HCT116 (cell line): Measurements from ENCODE around the gene ITSN1. TPM values are rescaled to one million over a fixed set of nuclear protein-coding genes. Genes with fewer than 3 reads are reported as not detected.

Experiments
- ATAC-seq: fragments of 200-7000 bp; cut with Tn5 transposase; 2 replicates; pipeline ENCODE4 v1.9.1; 2020; ENCODE audit warnings: mild to moderate bottlenecking, moderate library complexity
- BruUV-seq: library from RNA; stranded (reverse); fragments of 400-500 nt; replicated peaks from 2 replicates; lab custom pipeline; 2021; lab: Mats Ljungman, UMichigan
- CTCF ChIA-PET: fragments of 300-600 bp; sonication (Branson Sonifier 250); formaldehyde crosslinking; loops from one replicate; lab custom pipeline; 2021; ENCODE audit warnings: antibody characterized with exemption; lab: Charles Lee
- POLR2A ChIA-PET: fragments of 300-600, 350-600 bp; sonication (Branson Sonifier 250); formaldehyde crosslinking; loops from one replicate; lab custom pipeline; 2021; ENCODE audit warnings: antibody characterized with exemption; lab: Charles Lee
- RAD21 ChIA-PET, 2 experiments: fragments of 300-600 bp; sonication (Branson Sonifier 250); formaldehyde crosslinking; loops; one replicate each; lab custom pipeline; 2023; ENCODE audit warnings: low total read pairs in 2 of 2; ENCODE audit not compliant: uncharacterized antibody in 2 of 2, unreplicated experiment in 2 of 2, low non-redundant PET in 1 of 2; lab: Charles Lee
- DNase-seq: peaks from one replicate; pipeline ENCODE4 v3.0.0-alpha.2; 2010; ENCODE audit warnings: low read depth, low spot score
- H2AFZ ChIP-seq: fragments of 200-600 bp; shearing (Covaris generic), sonication (generic); 2 replicates; pipeline ENCODE4 v1.6.1; 2017; ENCODE audit warnings: low read depth, mixed run types, mixed read lengths, antibody characterized with exemption, low read length; ENCODE audit not compliant: poor library complexity, severe bottlenecking
- H3K27ac ChIP-seq: 2 replicates; pipeline ENCODE4 v1.5.1; 2012; ENCODE audit warnings: low read depth, low read length
- H3K27me3 ChIP-seq: fragments of 200-600 bp; sonication (generic); 2 replicates; pipeline ENCODE4 v1.6.1; 2016; ENCODE audit warnings: mixed run types, low read length, mixed read lengths; ENCODE audit not compliant: insufficient read depth
- H3K36me3 ChIP-seq, 2 experiments: fragments of 200-500 bp in 1 of 2; fragments of 200-600 bp in 1 of 2; sonication (Bioruptor generic) in 1 of 2; sonication (generic) in 1 of 2; 2 replicates each; pipeline versions ENCODE4 v1.5.1 to v1.6.1; 2014 to 2016; ENCODE audit warnings: low read length in 2 of 2, inconsistent platforms in 1 of 2, mixed read lengths in 1 of 2, mixed run types in 1 of 2; ENCODE audit not compliant: insufficient read depth in 2 of 2, control insufficient read depth in 1 of 2
- H3K4me1 ChIP-seq, 2 experiments: fragments of 200-600 bp in 1 of 2; sonication (generic) in 1 of 2; 2 replicates each; pipeline versions ENCODE4 v1.5.1 to v1.6.1; 2012 to 2017; ENCODE audit warnings: low read length in 2 of 2, inconsistent platforms in 1 of 2, mild to moderate bottlenecking in 1 of 2, mixed read lengths in 1 of 2, mixed run types in 1 of 2, moderate library complexity in 1 of 2; ENCODE audit not compliant: insufficient read depth in 2 of 2, control insufficient read depth in 1 of 2
- H3K4me2 ChIP-seq: fragments of 200-600 bp; sonication (generic); 2 replicates; pipeline ENCODE4 v1.6.1; 2017; ENCODE audit warnings: mixed run types, low read length, mixed read lengths
- H3K4me3 ChIP-seq, 2 experiments: fragments of 200-600 bp in 1 of 2; sonication (generic) in 1 of 2; replicated peaks in 1 of 2; 2 replicates each; pipeline ENCODE4 v1.5.1; 2011 to 2016; ENCODE audit warnings: low read length in 2 of 2, control low read depth in 1 of 2, low read depth in 1 of 2, mild to moderate bottlenecking in 1 of 2, mixed read lengths in 1 of 2, mixed run types in 1 of 2
- H3K79me2 ChIP-seq: fragments of 200-600 bp; sonication (generic); 2 replicates; pipeline ENCODE4 v1.6.1; 2017; ENCODE audit warnings: mild to moderate bottlenecking, mixed run types, low read length, moderate library complexity, mixed read lengths; ENCODE audit not compliant: insufficient read depth
- H3K9ac ChIP-seq: fragments of 200-600 bp; sonication (generic); 2 replicates; pipeline ENCODE4 v1.6.1; 2016; ENCODE audit warnings: low read length, mixed read lengths
- H3K9me2 ChIP-seq: fragments of 200-600 bp; sonication (generic), shearing (Covaris generic); 2 replicates; pipeline ENCODE4 v1.6.1; 2017; ENCODE audit warnings: mixed run types, mild to moderate bottlenecking, moderate library complexity; ENCODE audit not compliant: insufficient read depth
- H3K9me3 ChIP-seq, 2 experiments: fragments of 200-500 bp in 1 of 2; fragments of 200-600 bp in 1 of 2; sonication (Bioruptor generic) in 1 of 2; sonication (generic) in 1 of 2; 2 replicates each; pipeline ENCODE4 v1.6.1; 2014 to 2017; ENCODE audit warnings: low read length in 2 of 2, mixed read lengths in 2 of 2, inconsistent platforms in 1 of 2, low read depth in 1 of 2, mild to moderate bottlenecking in 1 of 2, mixed run types in 1 of 2, moderate library complexity in 1 of 2; ENCODE audit not compliant: control insufficient read depth in 1 of 2, insufficient read depth in 1 of 2
- H4K20me1 ChIP-seq: fragments of 200-600 bp; sonication (generic), shearing (Covaris generic); 2 replicates; pipeline ENCODE4 v1.6.1; 2017; ENCODE audit warnings: mixed run types, mild to moderate bottlenecking, moderate library complexity; ENCODE audit not compliant: insufficient read depth
- CBX3 ChIP-seq: IDR thresholded peaks from 2 replicates; pipeline ENCODE4 v1.6.1; 2012; ENCODE audit warnings: low read depth
- CEBPB ChIP-seq: IDR thresholded peaks from 2 replicates; pipeline ENCODE4 v1.6.1; 2012; ENCODE audit warnings: low read depth
- EGR1 ChIP-seq: IDR thresholded peaks from 2 replicates; pipeline ENCODE4 v1.6.1; 2012; ENCODE audit warnings: low read depth
- ELF1 ChIP-seq: IDR thresholded peaks from 2 replicates; pipeline ENCODE4 v1.6.1; 2012; ENCODE audit warnings: low read depth, borderline replicate concordance
- EZH2 ChIP-seq: fragments of 200-600 bp; sonication (generic); IDR thresholded peaks from 2 replicates; pipeline ENCODE4 v1.6.1; 2017; ENCODE audit warnings: antibody characterized with exemption, mixed run types
- JUND ChIP-seq: IDR thresholded peaks from 2 replicates; pipeline ENCODE4 v1.6.1; 2012
- POLR2A ChIP-seq: IDR thresholded peaks from 2 replicates; pipeline ENCODE4 v1.7.0; 2011; ENCODE audit warnings: borderline replicate concordance; ENCODE audit not compliant: insufficient read depth, insufficient read length; ENCODE audit errors: extremely low read depth
- POLR2AphosphoS5 ChIP-seq: IDR thresholded peaks from 2 replicates; pipeline ENCODE4 v1.6.1; 2011; ENCODE audit warnings: mild to moderate bottlenecking, low read depth, low read length, moderate library complexity
- SIN3A ChIP-seq: IDR thresholded peaks from 2 replicates; pipeline ENCODE4 v1.6.1; 2012; ENCODE audit warnings: low read depth
- SP1 ChIP-seq: IDR thresholded peaks from 2 replicates; pipeline ENCODE4 v1.6.1; 2012; ENCODE audit warnings: low read depth
- SRF ChIP-seq: IDR thresholded peaks from 2 replicates; pipeline ENCODE4 v1.6.1; 2012; ENCODE audit warnings: low read depth
- YY1 ChIP-seq: IDR thresholded peaks from 2 replicates; pipeline ENCODE4 v1.6.1; 2011; ENCODE audit warnings: low read length, low read depth, moderate library complexity, mild to moderate bottlenecking; ENCODE audit not compliant: insufficient replicate concordance; ENCODE audit errors: extremely low read depth
- ZFX ChIP-seq: fragments of 450-650 bp; IDR thresholded peaks from 2 replicates; pipeline ENCODE4 v1.6.1; 2017
- ZNF274 ChIP-seq: fragments of 200-500 bp; sonication (Bioruptor generic); IDR thresholded peaks from 2 replicates; pipeline ENCODE4 v1.6.1; 2014; ENCODE audit warnings: mild to moderate bottlenecking, low read depth, low read length, inconsistent platforms
- intact Hi-C: fragments of 100-400 bp; cut with micrococcal nuclease; formaldehyde crosslinking; loops from 2 replicates; pipeline ENCODE4 v1.10.0; 2022
- total RNA-seq: library from RNA; stranded (reverse); gene quantifications from one replicate; pipeline ENCODE4 v1.2.1, GENCODE V29; 2021; ENCODE audit not compliant: unreplicated experiment
- TF ChIP-seq, protein P1 (sequence below): IDR thresholded peaks from 2 replicates; pipeline ENCODE4 v1.6.1; 2011; ENCODE audit warnings: mild to moderate bottlenecking, low read length, moderate library complexity; ENCODE audit not compliant: insufficient replicate concordance; ENCODE audit errors: extremely low read depth
- TF ChIP-seq, protein P2 (sequence below), 3 experiments: fragments of 200-600 bp in 1 of 3; sonication (generic) in 1 of 3; IDR thresholded peaks in 2 of 3; conservative IDR thresholded peaks in 1 of 3; 2 replicates each; pipeline ENCODE4 v1.5.1; 2012 to 2017; ENCODE audit warnings: low read depth in 2 of 3, low read length in 2 of 3, antibody characterized with exemption in 1 of 3, borderline replicate concordance in 1 of 3, control low read depth in 1 of 3, mild to moderate bottlenecking in 1 of 3, mixed read lengths in 1 of 3, mixed run types in 1 of 3, moderate library complexity in 1 of 3; ENCODE audit not compliant: insufficient read depth in 1 of 3
- TF ChIP-seq, protein P3 (sequence below): IDR thresholded peaks from 2 replicates; pipeline ENCODE4 v1.6.1; 2012; ENCODE audit warnings: low read depth
- TF ChIP-seq, protein P4 (sequence below): IDR thresholded peaks from 2 replicates; pipeline ENCODE4 v1.6.1; 2012
- TF ChIP-seq, protein P5 (sequence below): IDR thresholded peaks from 2 replicates; pipeline ENCODE4 v1.6.1; 2012

Gene ITSN1
- total RNA-seq, 1 experiment from 2014 or later, result 25.8 TPM

DNA sequence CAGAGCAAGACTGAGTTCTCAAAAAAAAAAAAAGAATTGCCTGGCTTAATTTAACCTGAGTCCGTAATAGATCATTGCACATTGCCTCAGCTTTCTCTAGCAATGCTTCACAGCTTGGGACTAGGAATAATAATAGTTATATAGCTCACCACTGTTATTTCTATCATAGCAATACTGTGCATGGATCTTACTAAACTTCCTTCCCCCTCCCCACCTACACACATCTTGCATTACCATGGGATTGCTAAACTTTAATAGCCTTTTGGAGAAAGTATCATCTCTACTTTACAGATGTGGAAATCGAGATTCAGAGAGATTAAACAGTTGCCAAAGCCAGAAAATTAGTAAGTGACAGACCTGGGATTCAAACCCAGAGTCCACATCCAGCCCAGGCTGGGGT lies 173.9 kb downstream of the ITSN1 start:
- no TSS peak for BruUV-seq
- TF ChIP-seq SRF (no peak), ELF1 (no peak), CBX3 (no peak), POLR2AphosphoS5 (no peak), SIN3A (no peak), JUND (no peak), POLR2A (no peak), CEBPB (no peak), EGR1 (no peak), ZNF274 (no peak), YY1 (no peak), SP1 (no peak), EZH2 (no peak), ZFX (no peak)
- TF ChIP-seq, protein P1, sequence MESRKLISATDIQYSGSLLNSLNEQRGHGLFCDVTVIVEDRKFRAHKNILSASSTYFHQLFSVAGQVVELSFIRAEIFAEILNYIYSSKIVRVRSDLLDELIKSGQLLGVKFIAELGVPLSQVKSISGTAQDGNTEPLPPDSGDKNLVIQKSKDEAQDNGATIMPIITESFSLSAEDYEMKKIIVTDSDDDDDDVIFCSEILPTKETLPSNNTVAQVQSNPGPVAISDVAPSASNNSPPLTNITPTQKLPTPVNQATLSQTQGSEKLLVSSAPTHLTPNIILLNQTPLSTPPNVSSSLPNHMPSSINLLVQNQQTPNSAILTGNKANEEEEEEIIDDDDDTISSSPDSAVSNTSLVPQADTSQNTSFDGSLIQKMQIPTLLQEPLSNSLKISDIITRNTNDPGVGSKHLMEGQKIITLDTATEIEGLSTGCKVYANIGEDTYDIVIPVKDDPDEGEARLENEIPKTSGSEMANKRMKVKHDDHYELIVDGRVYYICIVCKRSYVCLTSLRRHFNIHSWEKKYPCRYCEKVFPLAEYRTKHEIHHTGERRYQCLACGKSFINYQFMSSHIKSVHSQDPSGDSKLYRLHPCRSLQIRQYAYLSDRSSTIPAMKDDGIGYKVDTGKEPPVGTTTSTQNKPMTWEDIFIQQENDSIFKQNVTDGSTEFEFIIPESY, result no peak
- TF ChIP-seq, protein P2, sequence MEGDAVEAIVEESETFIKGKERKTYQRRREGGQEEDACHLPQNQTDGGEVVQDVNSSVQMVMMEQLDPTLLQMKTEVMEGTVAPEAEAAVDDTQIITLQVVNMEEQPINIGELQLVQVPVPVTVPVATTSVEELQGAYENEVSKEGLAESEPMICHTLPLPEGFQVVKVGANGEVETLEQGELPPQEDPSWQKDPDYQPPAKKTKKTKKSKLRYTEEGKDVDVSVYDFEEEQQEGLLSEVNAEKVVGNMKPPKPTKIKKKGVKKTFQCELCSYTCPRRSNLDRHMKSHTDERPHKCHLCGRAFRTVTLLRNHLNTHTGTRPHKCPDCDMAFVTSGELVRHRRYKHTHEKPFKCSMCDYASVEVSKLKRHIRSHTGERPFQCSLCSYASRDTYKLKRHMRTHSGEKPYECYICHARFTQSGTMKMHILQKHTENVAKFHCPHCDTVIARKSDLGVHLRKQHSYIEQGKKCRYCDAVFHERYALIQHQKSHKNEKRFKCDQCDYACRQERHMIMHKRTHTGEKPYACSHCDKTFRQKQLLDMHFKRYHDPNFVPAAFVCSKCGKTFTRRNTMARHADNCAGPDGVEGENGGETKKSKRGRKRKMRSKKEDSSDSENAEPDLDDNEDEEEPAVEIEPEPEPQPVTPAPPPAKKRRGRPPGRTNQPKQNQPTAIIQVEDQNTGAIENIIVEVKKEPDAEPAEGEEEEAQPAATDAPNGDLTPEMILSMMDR (IDR thresholded peaks at IDR 0.05 in 2 of 3, conservative IDR thresholded peaks at IDR 0.05 in 1 of 3; ENCODE audit: borderline replicate concordance in 1 of 3, insufficient read depth in 1 of 3, low read depth in 2 of 3, low read length in 2 of 3), result no peak
- TF ChIP-seq, protein P3, sequence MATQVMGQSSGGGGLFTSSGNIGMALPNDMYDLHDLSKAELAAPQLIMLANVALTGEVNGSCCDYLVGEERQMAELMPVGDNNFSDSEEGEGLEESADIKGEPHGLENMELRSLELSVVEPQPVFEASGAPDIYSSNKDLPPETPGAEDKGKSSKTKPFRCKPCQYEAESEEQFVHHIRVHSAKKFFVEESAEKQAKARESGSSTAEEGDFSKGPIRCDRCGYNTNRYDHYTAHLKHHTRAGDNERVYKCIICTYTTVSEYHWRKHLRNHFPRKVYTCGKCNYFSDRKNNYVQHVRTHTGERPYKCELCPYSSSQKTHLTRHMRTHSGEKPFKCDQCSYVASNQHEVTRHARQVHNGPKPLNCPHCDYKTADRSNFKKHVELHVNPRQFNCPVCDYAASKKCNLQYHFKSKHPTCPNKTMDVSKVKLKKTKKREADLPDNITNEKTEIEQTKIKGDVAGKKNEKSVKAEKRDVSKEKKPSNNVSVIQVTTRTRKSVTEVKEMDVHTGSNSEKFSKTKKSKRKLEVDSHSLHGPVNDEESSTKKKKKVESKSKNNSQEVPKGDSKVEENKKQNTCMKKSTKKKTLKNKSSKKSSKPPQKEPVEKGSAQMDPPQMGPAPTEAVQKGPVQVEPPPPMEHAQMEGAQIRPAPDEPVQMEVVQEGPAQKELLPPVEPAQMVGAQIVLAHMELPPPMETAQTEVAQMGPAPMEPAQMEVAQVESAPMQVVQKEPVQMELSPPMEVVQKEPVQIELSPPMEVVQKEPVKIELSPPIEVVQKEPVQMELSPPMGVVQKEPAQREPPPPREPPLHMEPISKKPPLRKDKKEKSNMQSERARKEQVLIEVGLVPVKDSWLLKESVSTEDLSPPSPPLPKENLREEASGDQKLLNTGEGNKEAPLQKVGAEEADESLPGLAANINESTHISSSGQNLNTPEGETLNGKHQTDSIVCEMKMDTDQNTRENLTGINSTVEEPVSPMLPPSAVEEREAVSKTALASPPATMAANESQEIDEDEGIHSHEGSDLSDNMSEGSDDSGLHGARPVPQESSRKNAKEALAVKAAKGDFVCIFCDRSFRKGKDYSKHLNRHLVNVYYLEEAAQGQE, result no peak
- TF ChIP-seq, protein P4, sequence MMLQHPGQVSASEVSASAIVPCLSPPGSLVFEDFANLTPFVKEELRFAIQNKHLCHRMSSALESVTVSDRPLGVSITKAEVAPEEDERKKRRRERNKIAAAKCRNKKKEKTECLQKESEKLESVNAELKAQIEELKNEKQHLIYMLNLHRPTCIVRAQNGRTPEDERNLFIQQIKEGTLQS, result no peak
- TF ChIP-seq, protein P5, sequence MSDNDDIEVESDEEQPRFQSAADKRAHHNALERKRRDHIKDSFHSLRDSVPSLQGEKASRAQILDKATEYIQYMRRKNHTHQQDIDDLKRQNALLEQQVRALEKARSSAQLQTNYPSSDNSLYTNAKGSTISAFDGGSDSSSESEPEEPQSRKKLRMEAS, result no peak

More for the DNA sequence above, 173.9 kb downstream of the ITSN1 start:
- Histone ChIP-seq H3K36me3 (0 out of 4 replicates have a peak, but pooled peaks cover 0 to 2% of the 10 kb centered on the region in 2 experiments), H3K4me3 (no peak overlapping the region), H3K27me3 (no peaks in the 10 kb centered on the region), H3K4me2 (no peak overlapping the region), H3K9me3 (no peaks in the 10 kb centered on the region), H3K9ac (no peak overlapping the region), H2AFZ (no peak overlapping the region), H3K27ac (no peak overlapping the region), H4K20me1 (no peaks in the 10 kb centered on the region), H3K9me2 (no peaks in the 10 kb centered on the region), H3K4me1 (no peaks in the 10 kb centered on the region), H3K79me2 (no peaks in the 10 kb centered on the region)
- CTCF ChIA-PET, result no interaction called here
- RAD21 ChIA-PET, result no interaction called here
- ATAC-seq (no peak), DNase-seq (no peak)
- intact Hi-C loops, result no loop called here
- POLR2A ChIA-PET, result no interaction called here
